ENCODE results near the gene HSPB6. TPM values are rescaled to one million over a fixed set of nuclear protein-coding genes. Genes with fewer than 3 reads are reported as not detected.

Gene HSPB6
- total RNA-seq, 1 donor from 2014 or later = 2.0 TPM

GRCh38 chr19:35768082-35768421, 11.2 kb upstream of the HSPB6 start:
- TF ChIP-seq CTCF (conservative IDR thresholded peaks at IDR 0.05; ENCODE audit: low read depth, low read length) = no peak
- H3K4me3 ChIP-seq (ENCODE audit: low read depth, low read length) = no peak overlapping the region
- no peak for DNase-seq (ENCODE audit: low read depth)

GRCh38 chr19:35767288-35768081, 10.7 kb upstream of the HSPB6 start:
- no peak for TF ChIP-seq CTCF (conservative IDR thresholded peaks at IDR 0.05; ENCODE audit: low read depth, low read length)
- DNase-seq (ENCODE audit: low read depth) = no peak
- H3K4me3 ChIP-seq (ENCODE audit: low read depth, low read length) = no peak overlapping the region

GRCh38 chr19:35766571-35767104, 9.8 kb upstream of the HSPB6 start:
- H3K4me3 ChIP-seq (ENCODE audit: low read depth, low read length) = no peak overlapping the region
- no peak for DNase-seq (ENCODE audit: low read depth)
- no peak for TF ChIP-seq CTCF (conservative IDR thresholded peaks at IDR 0.05; ENCODE audit: low read depth, low read length)

GRCh38 chr19:35764432-35765315, 7.8 kb upstream of the HSPB6 start:
- TF ChIP-seq CTCF (conservative IDR thresholded peaks at IDR 0.05; ENCODE audit: low read depth, low read length) = no peak
- DNase-seq (ENCODE audit: low read depth) = no peak
- no peak overlapping the region for H3K4me3 ChIP-seq (ENCODE audit: low read depth, low read length)

- H3K4me3 ChIP-seq (ENCODE audit: low read depth, low read length) = no peak overlapping the region
- no peak for DNase-seq (ENCODE audit: low read depth)
- TF ChIP-seq CTCF (conservative IDR thresholded peaks at IDR 0.05; ENCODE audit: low read depth, low read length) = no peak
These were observed 4.0 kb upstream of the HSPB6 start for GRCh38 chr19:35760711-35761349.

- no peak overlapping the region for H3K4me3 ChIP-seq (ENCODE audit: low read depth, low read length)
- no peak for DNase-seq (ENCODE audit: low read depth)
- no peak for TF ChIP-seq CTCF (conservative IDR thresholded peaks at IDR 0.05; ENCODE audit: low read depth, low read length)
These were observed 2.9 kb upstream of the HSPB6 start for GRCh38 chr19:35759697-35760096.

Data from epithelial cell of proximal tubule (primary cell).